GM23248 (cell line): ENCODE results near the gene TMUB1.

Experiments used
- EZH2 ChIP-seq: fragments of 200-600 bp; sonication (generic); IDR thresholded peaks from 2 replicates; pipeline ENCODE4 v1.6.1; 2018; ENCODE audit warnings: antibody characterized with exemption, mild to moderate bottlenecking; ENCODE audit not compliant: insufficient read depth, poor library complexity, severe bottlenecking
- EZH2phosphoT487 ChIP-seq: fragments of 200-600 bp; sonication (generic); IDR thresholded peaks from 2 replicates; pipeline ENCODE4 v1.6.1; 2018; ENCODE audit warnings: antibody characterized with exemption, moderate library complexity, mild to moderate bottlenecking, low read depth; ENCODE audit not compliant: insufficient read depth

- TF ChIP-seq EZH2 (no peak), EZH2phosphoT487 (no peak)
Measured at GRCh38 chr7:151102991-151103390, 19.7 kb upstream of the TMUB1 start.
